ENCODE results near the gene CYTH1.

CYTH1 gene

DNA sequence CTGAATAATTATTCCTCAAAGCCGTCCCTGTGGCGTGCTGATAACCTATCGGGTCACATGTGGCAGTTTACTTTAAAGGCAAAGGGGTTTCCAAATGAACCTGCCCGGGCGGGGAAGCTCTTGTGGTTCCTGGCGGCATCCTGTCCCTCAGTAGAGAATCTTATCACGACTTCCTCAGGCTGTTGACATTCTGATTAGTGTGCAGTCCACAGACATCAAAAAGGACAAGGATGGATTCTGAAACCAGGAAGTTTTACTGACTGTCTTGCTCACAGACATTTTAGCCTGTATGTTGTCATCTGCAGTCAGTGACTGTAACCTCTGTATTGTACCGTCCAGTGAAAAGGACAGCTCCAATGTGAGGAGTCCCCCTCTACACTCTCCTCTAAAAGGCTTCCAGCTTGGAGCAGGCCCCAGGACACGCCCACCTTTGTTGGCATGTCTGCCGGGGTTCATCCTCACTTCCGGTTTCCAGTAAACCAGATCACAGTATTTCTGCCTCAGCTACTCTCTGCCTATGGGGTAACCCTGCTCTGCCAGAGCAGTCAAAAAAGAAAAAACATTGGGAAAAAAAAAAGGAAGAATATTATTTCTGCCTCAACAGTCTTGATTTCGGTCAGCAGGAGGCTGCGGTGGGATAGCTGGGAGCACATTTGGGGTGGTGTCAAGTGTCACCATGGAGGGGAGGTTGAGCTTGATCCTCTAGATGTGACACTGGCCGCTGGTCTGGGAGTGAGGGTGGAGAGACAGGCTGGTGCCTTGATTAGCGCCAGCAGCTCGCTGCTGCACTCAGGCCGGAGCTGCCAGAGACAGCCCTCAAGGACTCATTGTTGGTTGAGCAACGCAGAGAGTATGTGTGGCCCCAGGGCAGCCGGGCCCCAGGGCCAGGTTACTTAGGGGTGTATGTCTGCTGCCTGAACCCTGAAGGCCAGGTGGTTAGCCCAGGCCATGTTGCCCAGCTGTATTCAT is 115.8 kb downstream of the CYTH1 start:
- no peak overlapping the region for H3K4me3 ChIP-seq (ENCODE audit: low read length)

DNA sequence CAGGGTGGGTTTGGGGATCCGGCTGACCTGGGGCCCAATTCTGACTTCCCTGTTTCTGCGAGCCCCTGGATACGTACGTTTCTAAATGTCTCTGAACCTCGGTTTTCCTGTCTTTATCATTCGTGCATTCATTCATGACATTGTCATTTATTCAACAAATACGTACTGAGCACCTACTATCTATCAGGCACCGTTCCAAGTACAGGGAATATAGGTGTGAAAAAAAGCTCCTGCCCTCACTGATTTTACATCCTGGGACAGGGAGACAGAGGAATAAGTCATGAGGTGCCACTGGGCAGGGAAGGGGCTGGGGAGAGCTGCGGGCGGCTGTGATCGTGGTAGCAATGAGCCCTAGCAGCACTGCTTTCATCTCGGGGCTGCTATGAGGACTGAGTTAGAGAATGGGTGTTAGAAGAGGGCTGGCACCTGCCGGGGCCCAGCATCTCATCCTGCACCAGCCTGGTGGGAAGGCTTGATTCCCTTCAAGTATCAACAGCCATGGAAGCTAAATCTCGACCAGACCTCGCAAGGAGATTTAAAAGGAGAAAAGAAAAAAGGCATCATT is 116.6 kb downstream of the CYTH1 start:
- H3K4me3 ChIP-seq (ENCODE audit: low read length): no peak overlapping the region
- no peak for TF ChIP-seq ZNF274 (IDR thresholded peaks at IDR 0.05; ENCODE audit: low read depth, low read length)

More for the DNA sequence above, 115.8 kb downstream of the CYTH1 start:
- no peak for TF ChIP-seq ZNF274 (IDR thresholded peaks at IDR 0.05; ENCODE audit: low read depth, low read length)

GRCh38 chr17:78664476-78665386 is 117.3 kb downstream of the CYTH1 start:
- no peak for TF ChIP-seq ZNF274 (IDR thresholded peaks at IDR 0.05; ENCODE audit: low read depth, low read length)
- no peak overlapping the region for H3K4me3 ChIP-seq (ENCODE audit: low read length)

DNA sequence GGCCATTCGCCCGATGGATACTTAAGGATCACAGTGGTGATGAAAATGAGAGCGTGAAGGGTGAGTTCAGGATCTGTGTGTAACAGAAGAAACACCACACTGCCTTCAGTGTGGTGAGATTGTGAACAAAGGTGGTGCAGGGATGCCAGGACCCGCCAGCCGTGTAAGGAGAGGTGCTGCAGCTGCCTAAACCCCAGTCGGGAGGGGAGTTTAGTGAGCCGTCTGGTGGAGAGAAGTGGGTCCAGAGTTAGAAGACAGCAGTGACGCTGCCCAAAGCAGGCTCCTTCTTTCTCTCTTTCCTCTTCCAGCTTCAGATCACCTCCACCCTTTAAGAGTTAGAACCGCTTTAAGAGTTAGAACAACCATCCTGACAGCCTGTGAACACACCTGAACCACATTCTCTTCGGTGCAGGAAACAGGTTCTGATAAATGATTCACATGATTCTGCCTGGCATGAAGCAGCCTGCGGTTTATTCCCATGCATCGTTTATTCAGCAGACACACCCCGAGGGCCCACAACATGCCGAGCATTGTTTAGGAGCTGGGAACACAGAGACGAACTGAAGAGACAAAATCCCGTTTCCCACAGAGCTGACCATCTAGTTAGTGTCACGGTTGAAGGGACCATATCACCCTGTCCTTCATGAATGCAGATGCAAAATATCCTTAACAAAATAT is 120.8 kb downstream of the CYTH1 start:
- no peak overlapping the region for H3K4me3 ChIP-seq (ENCODE audit: low read length)

DNA sequence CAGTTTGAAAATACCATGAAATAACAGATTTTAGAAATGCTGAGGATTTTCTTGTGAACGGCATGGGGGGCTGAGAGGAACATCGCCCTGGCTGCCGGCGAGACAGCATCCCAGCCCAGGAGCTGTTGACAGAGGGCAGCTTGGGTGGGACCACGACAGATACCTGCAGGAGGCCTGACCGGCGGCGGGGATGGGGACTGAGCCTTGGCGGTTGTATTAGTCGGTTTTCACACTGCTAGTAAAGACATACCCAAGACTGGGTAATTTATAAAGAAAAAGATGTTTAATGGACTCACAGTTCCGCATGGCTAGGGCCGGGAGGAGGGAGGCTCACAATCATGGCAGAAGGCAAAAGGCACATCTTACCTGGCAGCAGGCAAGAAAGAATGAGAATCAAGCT is 122.5 kb downstream of the CYTH1 start:
- no peak overlapping the region for H3K4me3 ChIP-seq (ENCODE audit: low read length)
- TF ChIP-seq ZNF274 (IDR thresholded peaks at IDR 0.05; ENCODE audit: low read depth, low read length): no peak

More for the DNA sequence above, 120.8 kb downstream of the CYTH1 start:
- no peak for TF ChIP-seq ZNF274 (IDR thresholded peaks at IDR 0.05; ENCODE audit: low read depth, low read length)

DNA sequence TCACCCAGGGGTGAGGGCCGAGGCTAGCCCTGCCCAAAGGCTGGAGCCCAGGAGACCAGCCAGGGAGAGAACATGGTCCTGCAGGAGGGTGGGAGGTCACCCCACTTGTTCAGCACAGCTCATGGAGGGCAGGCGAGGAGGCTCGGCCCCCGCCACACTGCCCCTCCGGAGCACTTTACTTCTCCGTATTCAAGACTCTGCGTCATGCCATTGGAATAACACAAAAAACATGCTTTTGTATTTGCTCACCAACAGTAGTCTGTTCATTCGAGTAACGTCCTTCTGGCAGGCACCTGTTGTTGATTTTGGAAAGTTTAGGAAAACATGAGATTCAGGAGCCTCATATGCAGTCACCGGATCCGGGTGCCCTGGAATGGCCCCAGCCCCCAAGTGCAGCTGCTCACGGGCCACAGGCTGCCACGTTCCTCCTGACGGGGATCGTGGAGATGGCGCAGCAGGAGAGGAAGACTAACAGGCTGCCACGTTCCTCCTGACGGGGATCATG is 123.7 kb downstream of the CYTH1 start:
- no peak overlapping the region for H3K4me3 ChIP-seq (ENCODE audit: low read length)
- TF ChIP-seq ZNF274 (IDR thresholded peaks at IDR 0.05; ENCODE audit: low read depth, low read length): no peak

GRCh38 chr17:78655251-78655940 is 126.7 kb downstream of the CYTH1 start:
- TF ChIP-seq ZNF274 (IDR thresholded peaks at IDR 0.05; ENCODE audit: low read depth, low read length): no peak
- no peak overlapping the region for H3K4me3 ChIP-seq (ENCODE audit: low read length)

DNA sequence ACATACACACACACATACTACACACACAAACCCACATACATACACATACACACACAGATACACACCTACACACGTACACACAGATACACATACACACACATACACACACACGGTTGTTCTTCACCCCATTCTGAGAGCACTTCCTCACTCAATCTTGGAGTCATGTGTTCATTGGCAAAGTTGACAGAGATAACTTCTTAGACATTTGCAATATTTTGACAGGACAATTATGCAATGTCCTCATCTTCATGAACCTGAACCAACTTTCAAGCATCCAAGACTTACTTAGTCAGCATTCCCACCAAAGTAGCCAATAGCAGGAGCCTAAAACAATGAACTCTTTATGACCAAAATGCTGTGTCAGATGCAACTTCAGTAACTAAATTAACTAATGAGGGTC is 127.7 kb downstream of the CYTH1 start:
- H3K4me3 ChIP-seq (ENCODE audit: low read length): no peak overlapping the region
- no peak for TF ChIP-seq ZNF274 (IDR thresholded peaks at IDR 0.05; ENCODE audit: low read depth, low read length)

DNA sequence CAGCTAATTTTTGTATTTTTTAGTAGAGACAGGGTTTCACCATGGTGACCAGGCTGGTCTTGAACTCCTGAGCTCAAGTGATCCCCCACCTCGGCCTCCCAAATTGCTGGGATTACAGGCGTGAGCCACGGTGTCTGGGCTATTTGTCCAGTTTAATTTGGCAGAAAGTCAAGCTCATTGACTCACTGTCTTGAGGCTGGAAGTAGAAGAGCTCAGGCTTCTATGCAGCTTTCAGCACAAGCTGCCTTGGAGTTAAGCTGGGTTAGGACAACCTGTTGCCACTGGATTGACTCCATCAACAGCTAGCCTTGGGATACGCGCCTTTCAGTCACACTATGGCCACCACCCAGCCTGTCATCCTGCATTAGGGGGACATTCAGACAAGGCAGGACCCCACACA is 128.7 kb downstream of the CYTH1 start:
- no peak for TF ChIP-seq ZNF274 (IDR thresholded peaks at IDR 0.05; ENCODE audit: low read depth, low read length)
- H3K4me3 ChIP-seq (ENCODE audit: low read length): no peak overlapping the region

DNA sequence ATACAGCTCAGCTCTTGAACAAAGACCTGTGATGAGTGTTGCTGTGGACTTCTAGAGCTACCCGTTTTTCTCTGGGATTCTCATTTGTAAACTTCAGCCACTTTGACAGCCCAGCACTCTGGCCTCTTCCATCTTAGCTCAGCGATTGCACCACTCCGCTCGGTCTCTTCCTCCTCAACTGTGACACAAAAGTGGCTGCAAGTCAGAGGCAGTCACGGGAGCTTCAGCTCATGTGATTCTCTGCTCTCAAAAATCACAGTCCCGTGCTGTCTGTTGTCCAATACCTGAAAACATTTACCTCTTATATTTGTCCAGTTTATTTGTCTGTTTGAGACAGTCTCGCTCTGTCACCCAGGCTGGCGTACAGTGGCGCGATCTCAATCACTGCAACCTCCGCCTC is 129.2 kb downstream of the CYTH1 start:
- no peak overlapping the region for H3K4me3 ChIP-seq (ENCODE audit: low read length)
- no peak for TF ChIP-seq ZNF274 (IDR thresholded peaks at IDR 0.05; ENCODE audit: low read depth, low read length)

DNA sequence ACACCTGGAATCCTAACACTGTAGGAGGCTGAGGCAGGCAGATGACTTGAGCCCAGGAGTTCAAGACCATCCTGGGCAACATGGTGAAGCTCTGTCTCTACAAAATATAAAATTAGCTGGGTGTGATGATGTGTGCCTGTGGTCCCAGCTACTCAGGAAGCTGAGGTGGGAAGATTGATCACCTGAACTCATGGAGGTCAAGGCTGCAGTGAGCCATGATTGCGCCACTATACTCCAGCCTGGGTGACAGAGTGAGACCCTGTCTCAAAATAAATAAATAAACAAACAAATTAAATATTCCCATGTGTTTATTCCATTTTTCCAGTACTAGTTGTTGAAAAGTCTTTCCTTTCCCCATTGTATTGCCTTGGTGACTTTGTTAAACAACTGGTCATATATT is 130.0 kb downstream of the CYTH1 start:
- TF ChIP-seq ZNF274 (IDR thresholded peaks at IDR 0.05; ENCODE audit: low read depth, low read length): no peak

GRCh38 chr17:78651554-78651953 is 130.5 kb downstream of the CYTH1 start:
- no peak overlapping the region for H3K4me3 ChIP-seq (ENCODE audit: low read length)
- TF ChIP-seq ZNF274 (IDR thresholded peaks at IDR 0.05; ENCODE audit: low read depth, low read length): no peak

More for the DNA sequence above, 130.0 kb downstream of the CYTH1 start:
- no peak overlapping the region for H3K4me3 ChIP-seq (ENCODE audit: low read length)
